Measurements from ENCODE around the gene PLCH2.

- TF ChIP-seq CTCF (IDR thresholded peaks at IDR 0.05; ENCODE audit: insufficient read depth, low read length, poor library complexity, severe bottlenecking) (no peak), EZH2phosphoT487 (conservative IDR thresholded peaks at IDR 0.05; ENCODE audit: low read length) (no peak)
These were observed 18.9 kb downstream of the PLCH2 start for GRCh38 chr1:2495026-2495425.
